Colonic mucosa (tissue), 4 donors: ENCODE results near the gene NUDC. TPM values are rescaled to one million over a fixed set of nuclear protein-coding genes. Genes with fewer than 3 reads are reported as not detected.

ENCODE experiments used
- DNase-seq: peaks from one replicate; pipeline ENCODE4 v3.0.0-alpha.2; 2020
- H3K27ac ChIP-seq: fragments of 200-600 bp; one replicate; pipeline ENCODE4 v1.8.0; 2021
- H3K27me3 ChIP-seq: fragments of 200-600 bp; one replicate; pipeline ENCODE4 v1.8.0; 2021
- H3K36me3 ChIP-seq: fragments of 200-600 bp; one replicate; pipeline ENCODE4 v1.8.0; 2021
- H3K4me1 ChIP-seq: fragments of 200-600 bp; one replicate; pipeline ENCODE4 v1.8.0; 2021; ENCODE audit warnings: mild to moderate bottlenecking
- H3K4me3 ChIP-seq: fragments of 200-600 bp; one replicate; pipeline ENCODE4 v1.8.0; 2021
- H3K9ac ChIP-seq, 2 donors: one replicate each; pipeline ENCODE4 v1.7.0; 2013; ENCODE audit warnings: control low read depth in 2 of 2, low read depth in 2 of 2, low read length in 2 of 2
- H3K9me3 ChIP-seq: fragments of 200-600 bp; one replicate; pipeline ENCODE4 v1.8.0; 2021
- CTCF ChIP-seq: fragments of 200-600 bp; IDR thresholded peaks from one replicate; pipeline ENCODE4 v1.8.0; 2022; ENCODE audit warnings: antibody characterized with exemption, mild to moderate bottlenecking
- intact Hi-C: fragments of 100-400 bp; cut with DNase I; formaldehyde crosslinking; loops from one replicate; pipeline ENCODE4 v1.14.1; 2022
- total RNA-seq, 2 donors: library from RNA; stranded (reverse); fragmentation: NEBNext Ultra II Directional in 1 of 2; extraction: Animal tissue kit (Norgen Biotek cat#: 25700) in 1 of 2; gene quantifications; one replicate each; pipeline ENCODE4 v1.2.1, GENCODE V29; 2021
- donor health status: healthy.
- donor health status: DM: no; HTN: no; CAD: no.
- donor health status: DM: no; HTN: no; CAD: no.

The NUDC gene
- total RNA-seq, 2 donors from 2014 or later, result 37.9 to 92.5 TPM

- H3K36me3 ChIP-seq, result no peaks in the 10 kb centered on the region
- TF ChIP-seq CTCF, result no peak
- no peak overlapping the region for H3K27ac ChIP-seq
- H3K9me3 ChIP-seq, result no peaks in the 10 kb centered on the region
- H3K4me3 ChIP-seq, result peak overlapping the region; percentile 92
- intact Hi-C loops, result no loop called here
- no peaks in the 10 kb centered on the region for H3K4me1 ChIP-seq
- no peak overlapping the region for H3K9ac ChIP-seq
- H3K27me3 ChIP-seq, result no peaks in the 10 kb centered on the region
- no peak for DNase-seq
Observed at GRCh38 chr1:26922901-26923300, 1.4 kb downstream of the NUDC start.

GRCh38 chr1:26923711-26924110, 2.2 kb downstream of the NUDC start:
- H3K36me3 ChIP-seq, result no peaks in the 10 kb centered on the region
- H3K9me3 ChIP-seq, result no peaks in the 10 kb centered on the region
- no peak for DNase-seq
- no peak overlapping the region for H3K4me3 ChIP-seq
- intact Hi-C loops, result no loop called here
- no peak for TF ChIP-seq CTCF
- H3K27ac ChIP-seq, result no peak overlapping the region
- H3K9ac ChIP-seq, result no peak overlapping the region
- H3K4me1 ChIP-seq, result no peaks in the 10 kb centered on the region
- H3K27me3 ChIP-seq, result no peaks in the 10 kb centered on the region

- no peaks in the 10 kb centered on the region for H3K9me3 ChIP-seq
- no peak for TF ChIP-seq CTCF
- no peaks in the 10 kb centered on the region for H3K27me3 ChIP-seq
- H3K9ac ChIP-seq, result no peak overlapping the region
- no peak for DNase-seq
- H3K27ac ChIP-seq, result no peak overlapping the region
- intact Hi-C loops, result no loop called here
- H3K4me1 ChIP-seq, result no peaks in the 10 kb centered on the region
- H3K4me3 ChIP-seq, result no peak overlapping the region
- no peaks in the 10 kb centered on the region for H3K36me3 ChIP-seq
Observed at GRCh38 chr1:26932531-26932930, 11.0 kb downstream of the NUDC start.

GRCh38 chr1:26936823-26937222, 15.3 kb downstream of the NUDC start:
- DNase-seq, result no peak
- intact Hi-C loops, result no loop called here
- no peak overlapping the region for H3K27ac ChIP-seq
- no peak overlapping the region for H3K9ac ChIP-seq
- H3K4me3 ChIP-seq, result no peak overlapping the region
- TF ChIP-seq CTCF, result no peak
- no peaks in the 10 kb centered on the region for H3K4me1 ChIP-seq
- H3K27me3 ChIP-seq, result no peaks in the 10 kb centered on the region
- H3K36me3 ChIP-seq, result no peaks in the 10 kb centered on the region
- H3K9me3 ChIP-seq, result no peaks in the 10 kb centered on the region

- H3K4me1 ChIP-seq, result no peaks in the 10 kb centered on the region
- no peaks in the 10 kb centered on the region for H3K9me3 ChIP-seq
- H3K27ac ChIP-seq, result no peak overlapping the region
- no peak for TF ChIP-seq CTCF
- no peak overlapping the region for H3K4me3 ChIP-seq
- H3K27me3 ChIP-seq, result no peaks in the 10 kb centered on the region
- H3K36me3 ChIP-seq, result peaks cover 10% of the 10 kb centered on the region
- intact Hi-C loops, result no loop called here
- DNase-seq, result no peak
- no peak overlapping the region for H3K9ac ChIP-seq
Observed at GRCh38 chr1:26938004-26938658, 16.6 kb downstream of the NUDC start.
